HepG2 (cell line): ENCODE measurements around the gene OR4B1. TPM values are rescaled to one million over a fixed set of nuclear protein-coding genes. Genes with fewer than 3 reads are reported as not detected.

ENCODE experiments used
- ATAC-seq: fragments of 200-7000 bp; cut with Tn5 transposase; 3 replicates; pipeline ENCODE4 v1.9.1; 2020; ENCODE audit warnings: mild to moderate bottlenecking, moderate library complexity
- BruUV-seq: library from RNA; stranded (reverse); fragments of 400-500 nt; replicated peaks from 2 replicates; lab custom pipeline; 2021; lab: Mats Ljungman, UMichigan
- CTCF ChIA-PET: fragments of 300-600 bp; formaldehyde crosslinking; extraction: SDS; loops from one replicate; lab custom pipeline; 2021; ENCODE audit warnings: low total read pairs, inconsistent platforms, low intra/inter-chr PET ratio; lab: Yijun Ruan, JAX
- POLR2A ChIA-PET: fragments of 350-600 bp; sonication (Branson Sonifier 250); formaldehyde crosslinking; loops from one replicate; lab custom pipeline; 2020; ENCODE audit warnings: antibody characterized with exemption, inconsistent platforms; lab: Yijun Ruan, JAX
- DNase-seq: peaks from one replicate; pipeline ENCODE4 v3.0.0-alpha.2; 2015; ENCODE audit warnings: low spot score
- FAIRE-seq: peaks from 3 replicates; lab custom pipeline; 2011; peaks lifted over from hg19 to GRCh38; lab: Jason Lieb, UNC
- H2AFZ ChIP-seq: one replicate; pipeline ENCODE4 v1.6.1; 2011; ENCODE audit warnings: low read length, inconsistent platforms
- H3K27ac ChIP-seq: fragments of 300-600 bp; 3 replicates; pipeline ENCODE4 v1.8.0; 2011; ENCODE audit warnings: mixed run types, mild to moderate bottlenecking, mixed read lengths, low read length, inconsistent platforms; ENCODE audit not compliant: insufficient read depth; ENCODE audit errors: extremely low read length
- H3K27me3 ChIP-seq, 2 experiments: fragments of 200-600 bp in 1 of 2; 2 replicates in 1 of 2; 3 replicates in 1 of 2; pipeline versions ENCODE4 v1.6.0 to v1.8.0; 2011; ENCODE audit warnings: low read length in 2 of 2, mild to moderate bottlenecking in 2 of 2, moderate library complexity in 2 of 2, inconsistent platforms in 1 of 2; ENCODE audit not compliant: insufficient read depth in 2 of 2, control insufficient read depth in 1 of 2
- H3K36me3 ChIP-seq, 2 experiments: fragments of 200-600 bp in 1 of 2; replicated peaks in 1 of 2; 2 replicates in 1 of 2; 3 replicates in 1 of 2; pipeline versions ENCODE4 v1.5.1 to v1.8.0; 2011; ENCODE audit warnings: low read length in 2 of 2, inconsistent platforms in 1 of 2; ENCODE audit not compliant: insufficient read depth in 2 of 2, control insufficient read depth in 1 of 2
- H3K4me1 ChIP-seq: 2 replicates; pipeline ENCODE4 v1.5.1; 2012; ENCODE audit warnings: low read length, inconsistent platforms; ENCODE audit not compliant: insufficient read depth
- H3K4me2 ChIP-seq: 2 replicates; pipeline ENCODE4 v1.6.0; 2011; ENCODE audit warnings: low read depth, low read length, inconsistent platforms
- H3K4me3 ChIP-seq, 3 experiments: fragments of 200-600 bp in 1 of 3; sonication (generic), shearing (Covaris generic) in 1 of 3; replicated peaks in 1 of 3; 2 replicates each; pipeline ENCODE4 v1.5.1; 2011 to 2016; ENCODE audit warnings: low read length in 3 of 3, inconsistent platforms in 2 of 3, low read depth in 2 of 3, mild to moderate bottlenecking in 2 of 3, control low read depth in 1 of 3, mixed read lengths in 1 of 3; ENCODE audit not compliant: insufficient read depth in 1 of 3
- H3K79me2 ChIP-seq: one replicate; pipeline ENCODE4 v1.6.1; 2011; ENCODE audit warnings: low read length, inconsistent platforms; ENCODE audit not compliant: insufficient read depth
- H3K9ac ChIP-seq: 2 replicates; pipeline ENCODE4 v1.6.0; 2011; ENCODE audit warnings: mild to moderate bottlenecking, low read depth, low read length, inconsistent platforms; ENCODE audit not compliant: insufficient read depth
- H3K9me3 ChIP-seq: 2 replicates; pipeline ENCODE4 v1.5.1; 2012; ENCODE audit warnings: mild to moderate bottlenecking, low read length
- H4K20me1 ChIP-seq: 2 replicates; pipeline ENCODE4 v1.6.0; 2011; ENCODE audit warnings: inconsistent platforms, mild to moderate bottlenecking, low read length, moderate library complexity; ENCODE audit not compliant: insufficient read depth
- CEBPG ChIP-seq: IDR thresholded peaks from 2 replicates; pipeline ENCODE4 v1.6.1; 2016
- FOXA3 ChIP-seq: IDR thresholded peaks from 2 replicates; pipeline ENCODE4 v1.6.1; 2016; ENCODE audit warnings: missing genetic modification reagents, missing compliant biosample characterization
- HMG20B ChIP-seq: conservative IDR thresholded peaks from 2 replicates; pipeline ENCODE4 v1.6.1; 2016; ENCODE audit warnings: missing genetic modification reagents, missing compliant biosample characterization
- JDP2 ChIP-seq: sonication (generic); formaldehyde crosslinking; IDR thresholded peaks from 2 replicates; pipeline ENCODE4 v1.8.1; 2022; ENCODE audit warnings: missing genetic modification reagents, borderline replicate concordance
- MAFG ChIP-seq: sonication (generic); formaldehyde crosslinking; IDR thresholded peaks from 2 replicates; pipeline ENCODE4 v1.5.1; 2020; ENCODE audit warnings: mild to moderate bottlenecking, missing genetic modification reagents
- MEIS2 ChIP-seq: sonication (generic); formaldehyde crosslinking; IDR thresholded peaks from 2 replicates; pipeline ENCODE4 v1.9.0; 2021; ENCODE audit warnings: mild to moderate bottlenecking, missing genetic modification reagents
- MZF1 ChIP-seq: sonication (generic); formaldehyde crosslinking; IDR thresholded peaks from 2 replicates; pipeline ENCODE4 v1.8.1; 2023; ENCODE audit warnings: mild to moderate bottlenecking, missing genetic modification reagents, borderline replicate concordance
- RXRB ChIP-seq: IDR thresholded peaks from 2 replicates; pipeline ENCODE4 v1.6.1; 2016; ENCODE audit warnings: borderline replicate concordance, missing genetic modification reagents, missing compliant biosample characterization
- SMC3 ChIP-seq: IDR thresholded peaks from 2 replicates; pipeline ENCODE4 v1.6.1; 2011; ENCODE audit warnings: low read length, improper control_type of control experiment
- SRY ChIP-seq: sonication (generic); formaldehyde crosslinking; IDR thresholded peaks from 2 replicates; pipeline ENCODE4 v1.8.0; 2022; ENCODE audit warnings: mild to moderate bottlenecking, missing genetic modification reagents
- TRIM24 ChIP-seq: sonication (generic); formaldehyde crosslinking; IDR thresholded peaks from 2 replicates; pipeline ENCODE4 v1.8.0; 2022; ENCODE audit warnings: mild to moderate bottlenecking, missing genetic modification reagents
- YEATS4 ChIP-seq: sonication (generic); formaldehyde crosslinking; IDR thresholded peaks from 2 replicates; pipeline ENCODE4 v1.4.0; 2020; ENCODE audit warnings: missing genetic modification reagents, borderline replicate concordance
- ZMYM2 ChIP-seq: sonication (generic); formaldehyde crosslinking; IDR thresholded peaks from 2 replicates; pipeline ENCODE4 v1.8.0; 2022; ENCODE audit warnings: mild to moderate bottlenecking, missing genetic modification reagents
- ZNF468 ChIP-seq: sonication (generic); formaldehyde crosslinking; IDR thresholded peaks from 2 replicates; pipeline ENCODE4 v1.8.0; 2022; ENCODE audit warnings: mild to moderate bottlenecking, moderate library complexity, missing genetic modification reagents
- ZNF850 ChIP-seq: sonication (generic); formaldehyde crosslinking; conservative IDR thresholded peaks from 2 replicates; pipeline ENCODE4 v1.9.0; 2021; ENCODE audit warnings: mild to moderate bottlenecking, missing genetic modification reagents
- WGBS: methylation state at CpG from one replicate; pipeline ENCODE4 v1.1.6; 2017; ENCODE audit warnings: low lambda C conversion rate; 5-methylcytosine and 5-hydroxymethylcytosine counted together
- in situ Hi-C: cut with HindIII; loops from 2 replicates; pipeline ENCODE4 v1.10.0; 2017; ENCODE audit warnings: low pct_unique_long_range_greater_than_20kb; ENCODE audit not compliant: extremely low pct_ligation_motif_present
- intact Hi-C: fragments of 100-400 bp; cut with micrococcal nuclease; formaldehyde crosslinking; loops from one replicate; pipeline ENCODE4 v1.10.0; 2022; ENCODE audit not compliant: unreplicated experiment
- polyA plus RNA-seq, 8 experiments: library from polyadenylated mRNA; depleted of rRNA in 3 of 8; stranded (reverse) in 7 of 8; unstranded in 1 of 8; fragments of >200 nt; fragmentation: Illumina TruSeq in 4 of 8; extraction: Trizol in 4 of 8; gene quantifications; 2 replicates each; pipeline versions ENCODE4 v1.2.1 to v1.2.3, GENCODE V29; 2011 to 2016; ENCODE audit warnings: low read depth in 4 of 8, missing spikeins in 1 of 8, mixed read lengths in 1 of 8; ENCODE audit not compliant: insufficient read depth in 1 of 8
- total RNA-seq, 5 experiments: library from RNA; depleted of rRNA; stranded (reverse); fragments of >200 nt; fragmentation: Illumina TruSeq; extraction: Trizol; gene quantifications; 2 replicates each; pipeline ENCODE4 v1.2.3, GENCODE V29; 2016; ENCODE audit warnings: low read depth in 1 of 5
- TF ChIP-seq, protein P1 (sequence below): sonication (generic); formaldehyde crosslinking; IDR thresholded peaks from 2 replicates; pipeline ENCODE4 v1.8.0; 2022; ENCODE audit warnings: missing genetic modification reagents, mild to moderate bottlenecking, inconsistent platforms, borderline replicate concordance
- TF ChIP-seq, protein P2 (sequence below): sonication (generic); formaldehyde crosslinking; IDR thresholded peaks from 2 replicates; pipeline ENCODE4 v1.4.0; 2020; ENCODE audit warnings: mild to moderate bottlenecking, missing genetic modification reagents

The OR4B1 gene
- total and polyA plus RNA-seq, 2 of the 13 experiments (the other 11 are each of a cell fraction or from before 2014, with no cell fraction given): not detected

DNA sequence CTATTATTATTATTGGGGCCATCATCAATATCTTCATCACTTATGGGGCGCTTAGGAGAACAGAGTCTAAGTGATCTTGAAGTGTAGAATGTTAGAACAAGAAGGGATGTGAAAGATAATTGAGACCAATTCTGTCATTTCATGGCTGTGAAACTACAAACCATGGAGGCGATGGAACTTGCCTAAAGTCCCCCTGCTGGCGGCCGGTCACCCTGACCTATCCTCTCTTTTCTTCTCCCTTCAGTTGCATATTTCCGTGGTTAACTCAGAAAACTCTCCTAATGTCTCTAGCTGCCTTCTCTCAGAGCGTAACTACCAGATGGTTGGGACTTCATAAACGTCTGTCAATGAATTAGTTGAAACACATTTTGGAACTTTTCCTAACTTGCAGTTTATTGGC is 6.6 kb upstream of the OR4B1 start (continued):
- TF ChIP-seq SMC3: no peak
- no peak for TF ChIP-seq RXRB
- no peak for TF ChIP-seq MAFG (CRISPR knock-in tag)
- TF ChIP-seq JDP2 (CRISPR knock-in tag): no peak
- TF ChIP-seq ZNF468: no peak
- TF ChIP-seq ZNF850: no peak

DNA sequence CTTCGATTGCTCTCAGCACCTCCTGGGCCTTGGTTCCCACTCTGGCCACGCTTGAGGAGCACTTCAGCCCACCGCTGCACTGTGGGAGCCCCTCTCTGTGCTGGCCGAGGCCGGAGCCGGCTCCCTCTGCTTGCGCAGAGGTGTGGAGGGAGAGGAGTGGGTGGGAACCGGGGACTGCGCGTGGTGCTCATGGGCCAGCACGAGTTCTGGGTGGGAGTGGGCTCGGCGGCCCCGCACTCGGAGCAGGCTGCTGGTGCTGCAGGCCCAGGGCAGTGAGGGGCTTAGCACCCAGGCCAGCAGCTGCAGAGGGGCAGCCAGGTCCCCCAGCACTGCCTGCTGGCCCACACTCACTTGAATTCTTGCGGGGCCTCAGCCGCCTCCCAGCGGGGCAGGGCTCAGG is 12.2 kb downstream of the OR4B1 start:
- ATAC-seq (no peak), DNase-seq (no peak), FAIRE-seq (no peak)
- intact Hi-C loops: no loop called here
- BruUV-seq: no TSS peak
- Histone ChIP-seq H2AFZ (no peak overlapping the region), H3K4me3 (no peak overlapping the region), H3K4me1 (no peaks in the 10 kb centered on the region), H3K27me3 (no peaks in the 10 kb centered on the region), H3K9ac (no peak overlapping the region), H4K20me1 (no peaks in the 10 kb centered on the region), H3K79me2 (no peaks in the 10 kb centered on the region), H3K27ac (no peak overlapping the region), H3K4me2 (no peak overlapping the region), H3K36me3 (no peaks in the 10 kb centered on the region), H3K9me3 (no peaks in the 10 kb centered on the region)
- ChIA-PET POLR2A (no interaction called here), CTCF (no interaction called here)
- WGBS: 35% methylated on average over 10 of the region's 18 CpGs
- in situ Hi-C loops: no loop called here
- TF ChIP-seq CEBPG (CRISPR knock-in tag) (no peak), FOXA3 (no peak), SRY (CRISPR knock-in tag) (no peak), MZF1 (no peak), MEIS2 (CRISPR knock-in tag) (no peak), TRIM24 (no peak), ZMYM2 (no peak), YEATS4 (CRISPR knock-in tag) (no peak), HMG20B (CRISPR knock-in tag) (no peak)
- TF ChIP-seq, protein P1, sequence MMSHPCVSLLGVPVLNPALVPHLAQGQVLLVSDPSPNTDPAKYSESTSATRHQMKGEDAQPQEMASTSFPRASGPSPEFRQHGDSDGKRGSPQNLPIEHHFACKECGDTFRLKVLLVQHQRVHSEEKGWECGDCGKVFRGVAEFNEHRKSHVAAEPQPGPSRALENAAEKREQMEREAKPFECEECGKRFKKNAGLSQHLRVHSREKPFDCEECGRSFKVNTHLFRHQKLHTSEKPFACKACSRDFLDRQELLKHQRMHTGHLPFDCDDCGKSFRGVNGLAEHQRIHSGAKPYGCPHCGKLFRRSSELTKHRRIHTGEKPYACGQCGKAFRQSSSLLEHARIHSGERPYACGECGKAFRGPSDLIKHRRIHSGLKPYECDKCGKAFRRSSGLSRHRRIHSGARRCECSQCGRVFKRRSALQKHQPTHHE: no peak
- TF ChIP-seq, protein P2, sequence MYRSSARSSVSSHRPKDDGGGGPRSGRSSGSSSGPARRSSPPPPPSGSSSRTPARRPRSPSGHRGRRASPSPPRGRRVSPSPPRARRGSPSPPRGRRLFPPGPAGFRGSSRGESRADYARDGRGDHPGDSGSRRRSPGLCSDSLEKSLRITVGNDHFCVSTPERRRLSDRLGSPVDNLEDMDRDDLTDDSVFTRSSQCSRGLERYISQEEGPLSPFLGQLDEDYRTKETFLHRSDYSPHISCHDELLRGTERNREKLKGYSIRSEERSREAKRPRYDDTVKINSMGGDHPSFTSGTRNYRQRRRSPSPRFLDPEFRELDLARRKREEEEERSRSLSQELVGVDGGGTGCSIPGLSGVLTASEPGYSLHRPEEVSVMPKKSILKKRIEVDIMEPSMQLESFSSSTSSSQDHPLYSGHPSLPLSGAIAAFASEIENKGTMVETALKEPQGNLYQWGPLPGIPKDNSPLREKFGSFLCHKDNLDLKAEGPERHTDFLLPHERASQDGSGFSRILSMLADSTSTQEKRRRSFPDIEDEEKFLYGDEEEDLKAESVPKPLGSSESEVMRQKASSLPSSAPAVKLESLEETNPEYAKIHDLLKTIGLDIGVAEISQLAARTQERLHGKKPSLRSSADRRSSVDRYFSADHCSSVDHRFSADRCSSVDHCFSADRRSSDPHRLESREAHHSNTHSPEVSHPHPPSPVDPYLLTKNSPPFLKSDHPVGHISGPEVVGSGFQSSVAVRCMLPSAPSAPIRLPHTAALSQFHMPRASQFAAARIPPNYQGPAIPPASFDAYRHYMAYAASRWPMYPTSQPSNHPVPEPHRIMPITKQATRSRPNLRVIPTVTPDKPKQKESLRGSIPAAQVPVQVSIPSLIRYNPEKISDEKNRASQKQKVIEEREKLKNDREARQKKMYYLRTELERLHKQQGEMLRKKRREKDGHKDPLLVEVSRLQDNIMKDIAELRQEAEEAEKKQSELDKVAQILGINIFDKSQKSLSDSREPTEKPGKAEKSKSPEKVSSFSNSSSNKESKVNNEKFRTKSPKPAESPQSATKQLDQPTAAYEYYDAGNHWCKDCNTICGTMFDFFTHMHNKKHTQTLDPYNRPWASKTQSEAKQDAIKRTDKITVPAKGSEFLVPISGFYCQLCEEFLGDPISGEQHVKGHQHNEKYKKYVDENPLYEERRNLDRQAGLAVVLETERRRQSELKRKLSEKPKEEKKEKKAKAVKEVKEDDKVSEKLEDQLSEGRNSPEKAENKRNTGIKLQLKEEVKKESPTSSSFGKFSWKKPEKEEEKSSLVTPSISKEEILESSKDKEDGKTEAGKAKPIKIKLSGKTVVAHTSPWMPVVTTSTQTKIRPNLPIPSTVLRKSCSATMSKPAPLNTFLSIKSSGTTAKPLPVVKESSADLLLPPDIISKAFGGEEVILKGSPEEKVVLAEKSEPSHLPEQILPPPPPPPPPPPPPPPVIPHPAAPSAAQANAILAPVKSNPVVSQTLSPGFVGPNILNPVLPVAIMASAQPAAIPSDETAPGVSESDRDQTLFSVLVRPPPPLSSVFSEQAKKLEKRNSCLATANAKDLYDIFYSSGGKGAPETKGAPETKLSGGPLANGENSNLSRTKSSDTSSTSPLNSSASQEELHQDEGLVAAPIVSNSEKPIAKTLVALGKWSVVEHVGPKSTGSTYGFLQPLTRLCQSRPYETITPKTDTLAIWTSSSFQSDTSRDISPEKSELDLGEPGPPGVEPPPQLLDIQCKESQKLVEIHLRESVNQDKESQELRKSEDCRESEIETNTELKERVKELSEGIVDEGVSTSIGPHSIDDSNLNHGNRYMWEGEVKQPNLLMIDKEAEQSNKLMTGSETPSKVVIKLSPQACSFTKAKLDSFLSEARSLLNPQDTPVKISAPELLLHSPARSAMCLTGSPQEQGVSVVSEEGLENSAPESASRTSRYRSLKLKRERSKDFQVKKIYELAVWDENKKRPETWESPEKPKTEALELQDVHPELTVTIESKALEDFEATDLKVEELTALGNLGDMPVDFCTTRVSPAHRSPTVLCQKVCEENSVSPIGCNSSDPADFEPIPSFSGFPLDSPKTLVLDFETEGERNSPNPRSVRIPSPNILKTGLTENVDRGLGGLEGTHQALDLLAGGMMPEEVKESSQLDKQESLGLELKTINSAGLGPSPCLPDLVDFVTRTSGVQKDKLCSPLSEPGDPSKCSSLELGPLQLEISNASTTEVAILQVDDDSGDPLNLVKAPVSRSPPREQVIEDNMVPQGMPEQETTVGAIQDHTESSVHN (CRISPR knock-in tag): no peak
